Bronchus fibroblast of lung (primary cell): ENCODE measurements around the gene PEF1. TPM values are rescaled to one million over a fixed set of nuclear protein-coding genes. Genes with fewer than 3 reads are reported as not detected.

Experiments used
- total RNA-seq: library from RNA; depleted of rRNA; stranded (reverse); fragments of >200 nt; gene quantifications from 2 replicates; pipeline ENCODE4 v1.2.3, GENCODE V29; 2015

PEF1 gene, protein sequence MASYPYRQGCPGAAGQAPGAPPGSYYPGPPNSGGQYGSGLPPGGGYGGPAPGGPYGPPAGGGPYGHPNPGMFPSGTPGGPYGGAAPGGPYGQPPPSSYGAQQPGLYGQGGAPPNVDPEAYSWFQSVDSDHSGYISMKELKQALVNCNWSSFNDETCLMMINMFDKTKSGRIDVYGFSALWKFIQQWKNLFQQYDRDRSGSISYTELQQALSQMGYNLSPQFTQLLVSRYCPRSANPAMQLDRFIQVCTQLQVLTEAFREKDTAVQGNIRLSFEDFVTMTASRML
- total RNA-seq: 93.5 and 94.3 TPM in 2 replicates

DNA sequence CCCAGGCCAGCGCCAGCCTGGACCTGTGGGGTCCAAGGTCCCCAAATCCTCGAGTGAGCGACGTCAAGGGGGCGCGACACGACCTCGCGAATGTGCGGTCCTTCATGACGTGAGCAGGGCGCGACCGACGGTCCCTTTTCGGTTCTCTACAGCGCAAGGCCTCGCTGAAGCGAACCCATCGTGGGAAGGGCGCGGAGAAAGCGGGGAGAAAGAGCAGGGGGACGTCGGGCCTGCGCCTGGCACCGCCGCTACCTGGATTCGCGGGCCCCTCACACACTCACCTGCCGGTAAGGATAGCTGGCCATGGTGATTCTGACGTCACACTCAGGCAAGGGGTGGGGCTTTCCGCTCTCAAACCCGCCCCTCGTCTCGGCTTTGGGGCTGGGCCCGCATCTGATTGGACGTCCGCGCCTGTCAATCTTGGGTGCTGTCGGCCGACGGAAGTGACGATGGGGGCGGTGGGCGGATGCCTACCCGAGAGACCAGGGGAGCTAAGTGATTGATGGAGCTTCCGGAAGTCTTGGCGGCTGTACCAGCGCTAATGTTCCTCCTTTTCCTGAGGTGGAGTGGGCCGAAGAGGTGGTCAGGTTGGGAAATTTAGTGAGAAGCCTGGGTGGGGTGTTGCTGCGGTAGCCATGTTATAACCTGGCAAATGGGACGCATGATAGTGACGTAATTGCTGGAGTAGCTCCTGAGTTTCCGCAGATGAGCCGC, at the start of gene PEF1:
Gene PEF1, minus strand, starts transcription at position 317 of the 714 bp plus-strand sequence. Its CDS starts 12 bp downstream, at position 305.

DNA sequence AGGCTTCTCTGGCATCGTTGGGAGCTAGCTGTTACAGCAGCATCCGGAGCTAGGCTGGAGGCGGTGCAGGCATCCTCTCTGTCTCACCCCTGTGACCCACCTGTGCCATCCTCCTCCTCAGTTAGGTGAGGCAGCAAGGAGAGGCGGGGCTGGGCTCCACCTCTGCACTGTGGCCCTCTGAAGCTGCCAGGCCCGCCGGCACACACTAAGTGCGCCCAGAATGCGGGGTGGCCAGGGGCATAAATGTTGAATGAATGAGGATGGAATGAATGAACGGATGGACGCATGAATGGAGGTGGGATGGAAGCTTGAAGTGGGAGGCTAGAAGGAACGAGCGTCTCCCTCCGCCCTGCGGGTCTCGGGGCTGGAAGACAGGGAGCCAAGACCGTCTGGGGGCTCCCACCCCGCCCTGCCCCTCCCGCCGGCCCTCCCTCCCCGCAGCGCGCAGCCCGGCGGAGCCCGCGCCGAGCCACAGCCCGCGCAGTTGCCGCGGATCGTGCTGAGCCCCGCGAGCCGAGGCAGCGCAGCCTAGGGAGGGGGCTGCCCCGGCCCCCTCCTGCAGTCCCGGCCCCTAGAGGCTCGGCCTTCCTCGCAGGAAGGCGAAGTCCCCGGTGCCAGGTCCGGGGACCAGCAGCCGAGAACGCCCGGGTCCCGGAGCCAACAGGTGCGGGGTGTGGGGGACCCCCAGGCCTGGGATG, 27.3 kb downstream of the PEF1 start, which contains the start of gene HCRTR1:
Gene HCRTR1, plus strand, starts transcription at position 472 of the 698 bp plus-strand sequence. CDS start 1,504 bp downstream, outside the sequence.

Other genes with a start within 250 kb of the PEF1 start
- gene SERINC2, start 231.7 kb downstream of the PEF1 start, total RNA-seq: 110 and 119 TPM in 2 replicates
- gene TINAGL1, start 68.4 kb downstream of the PEF1 start, total RNA-seq: 2.8 and 3.7 TPM in 2 replicates
- gene HCRTR1, start 27.2 kb downstream of the PEF1 start, total RNA-seq: not detected in 2 replicates
- gene COL16A1, start 59.1 kb upstream of the PEF1 start, total RNA-seq: 31.4 and 39.8 TPM in 2 replicates
- 5.2 and 5.9 TPM in 2 replicates for gene ADGRB2, start 119.5 kb upstream of the PEF1 start, total RNA-seq
- gene SPOCD1, start 171.1 kb upstream of the PEF1 start, total RNA-seq: 29.9 and 35.1 TPM in 2 replicates